Endothelial cell of umbilical vein (primary cell): ENCODE data around the gene ESF1. TPM values are rescaled to one million over a fixed set of nuclear protein-coding genes. Genes with fewer than 3 reads are reported as not detected.

Experiments
- BruUV-seq: library from RNA; stranded (reverse); fragments of 400-500 nt; replicated peaks from 2 replicates; lab custom pipeline; 2021; lab: Mats Ljungman, UMichigan
- CTCF ChIA-PET: fragments of 300-600, 350-600 bp; sonication (Branson Sonifier 250); formaldehyde crosslinking; loops from one replicate; lab custom pipeline; 2021; ENCODE audit warnings: antibody characterized with exemption, inconsistent platforms; lab: Charles Lee
- POLR2A ChIA-PET: fragments of 300-600, 350-600 bp; sonication (Branson Sonifier 250); formaldehyde crosslinking; loops from one replicate; lab custom pipeline; 2021; ENCODE audit warnings: antibody characterized with exemption, inconsistent platforms; lab: Charles Lee
- DNase-seq: peaks from one replicate; pipeline ENCODE4 v3.0.0-alpha.2; 2011; ENCODE audit warnings: low read depth, low spot score
- FAIRE-seq: peaks from 2 replicates; lab custom pipeline; 2011; peaks lifted over from hg19 to GRCh38; lab: Jason Lieb, UNC
- H2AFZ ChIP-seq: 2 replicates; pipeline ENCODE4 v1.6.0; 2012; ENCODE audit warnings: low read depth, low read length, control low read depth, inconsistent platforms
- H3K27ac ChIP-seq: 2 replicates; pipeline ENCODE4 v1.5.1; 2011; ENCODE audit warnings: low read depth, mild to moderate bottlenecking, control low read depth, low read length, moderate library complexity; ENCODE audit not compliant: insufficient read depth
- H3K27me3 ChIP-seq, 2 experiments: 2 replicates each; pipeline versions ENCODE4 v1.6.0 to v1.6.1; 2011; ENCODE audit warnings: low read length in 2 of 2, mixed read lengths in 1 of 2; ENCODE audit not compliant: control insufficient read depth in 2 of 2, insufficient read depth in 2 of 2
- H3K36me3 ChIP-seq, 2 experiments: 2 replicates in 1 of 2; 3 replicates in 1 of 2; pipeline ENCODE4 v1.5.1; 2011; ENCODE audit warnings: low read length in 2 of 2, mild to moderate bottlenecking in 1 of 2, moderate library complexity in 1 of 2; ENCODE audit not compliant: control insufficient read depth in 2 of 2, insufficient read depth in 2 of 2; ENCODE audit errors: extremely low read depth in 1 of 2
- H3K4me1 ChIP-seq: 3 replicates; pipeline ENCODE4 v1.5.1; 2011; ENCODE audit warnings: mild to moderate bottlenecking, low read length; ENCODE audit not compliant: control insufficient read depth, insufficient read depth; ENCODE audit errors: extremely low read depth
- H3K4me2 ChIP-seq: 2 replicates; pipeline ENCODE4 v1.6.1; 2011; ENCODE audit warnings: low read length, control low read depth, mixed read lengths; ENCODE audit not compliant: insufficient read depth
- H3K4me3 ChIP-seq, 3 experiments: fragments of 200-600 bp in 1 of 3; sonication (generic), shearing (Covaris generic) in 1 of 3; replicated peaks in 1 of 3; 2 replicates each; pipeline ENCODE4 v1.5.1; 2011 to 2016; ENCODE audit warnings: control low read depth in 3 of 3, low read length in 3 of 3, mild to moderate bottlenecking in 2 of 3, inconsistent platforms in 1 of 3, low read depth in 1 of 3, moderate library complexity in 1 of 3; ENCODE audit not compliant: insufficient read depth in 1 of 3
- H3K79me2 ChIP-seq: 2 replicates; pipeline ENCODE4 v1.6.0; 2012; ENCODE audit warnings: low read length, inconsistent platforms; ENCODE audit not compliant: control insufficient read depth, insufficient read depth
- H3K9ac ChIP-seq: replicated peaks from 2 replicates; pipeline ENCODE3; 2011; ENCODE audit warnings: low read length, control low read depth; ENCODE audit not compliant: insufficient read depth; ENCODE audit errors: extremely low read depth
- H3K9me1 ChIP-seq: replicated peaks from 3 replicates; pipeline ENCODE4 v1.6.0; 2011; ENCODE audit warnings: mild to moderate bottlenecking, low read length; ENCODE audit not compliant: control insufficient read depth, insufficient read depth; ENCODE audit errors: extremely low read depth
- H3K9me3 ChIP-seq: replicated peaks from 2 replicates; pipeline ENCODE4 v1.5.1; 2012; ENCODE audit warnings: low read length, inconsistent platforms; ENCODE audit not compliant: control insufficient read depth, insufficient read depth
- H4K20me1 ChIP-seq: replicated peaks from 2 replicates; pipeline ENCODE3; 2011; ENCODE audit warnings: mild to moderate bottlenecking, low read length; ENCODE audit not compliant: control insufficient read depth, insufficient read depth; ENCODE audit errors: extremely low read depth
- EZH2 ChIP-seq: IDR thresholded peaks from 2 replicates; pipeline ENCODE4 v1.6.1; 2012; ENCODE audit warnings: borderline replicate concordance, low read depth, mild to moderate bottlenecking, moderate library complexity, low read length, inconsistent platforms; ENCODE audit not compliant: severe bottlenecking
- FOS ChIP-seq: IDR thresholded peaks from 2 replicates; pipeline ENCODE4 v1.6.1; 2011; ENCODE audit warnings: mild to moderate bottlenecking, low read length, moderate library complexity, borderline replicate concordance; ENCODE audit not compliant: insufficient read depth
- GATA2 ChIP-seq: IDR thresholded peaks from 2 replicates; pipeline ENCODE4 v1.7.0; 2011; ENCODE audit warnings: low read depth, mild to moderate bottlenecking, moderate library complexity, mixed read lengths, low read length; ENCODE audit not compliant: insufficient read length, insufficient read depth
- JUN ChIP-seq: IDR thresholded peaks from 2 replicates; pipeline ENCODE4 v1.6.1; 2011; ENCODE audit warnings: borderline replicate concordance, low read depth; ENCODE audit not compliant: insufficient read length, insufficient read depth
- MYC ChIP-seq: IDR thresholded peaks from one replicate; pipeline ENCODE4 v1.6.1; 2011; ENCODE audit warnings: mild to moderate bottlenecking, low read depth, low read length
- POLR2A ChIP-seq: IDR thresholded peaks from 2 replicates; pipeline ENCODE4 v1.6.1; 2012; ENCODE audit warnings: low read depth, mild to moderate bottlenecking, control low read depth, low read length
- POLR2AphosphoS5 ChIP-seq: IDR thresholded peaks from 2 replicates; pipeline ENCODE4 v1.6.1; 2012; ENCODE audit warnings: low read depth, mild to moderate bottlenecking, control low read depth, low read length, moderate library complexity; ENCODE audit not compliant: insufficient read depth
- dilution Hi-C: fragments of 300-500 bp; cut with MboI; formaldehyde crosslinking; loops from one replicate; pipeline ENCODE4 v1.15.0; 2019; ENCODE audit warnings: low sequenced_read_pairs; ENCODE audit not compliant: extremely low pct_ligation_motif_present
- intact Hi-C: fragments of 100-400 bp; cut with micrococcal nuclease; formaldehyde crosslinking; loops from one replicate; pipeline ENCODE4 v1.10.0; 2022
- polyA plus RNA-seq, 4 experiments: library from polyadenylated mRNA; depleted of rRNA in 3 of 4; stranded (reverse) in 3 of 4; unstranded in 1 of 4; fragments of >200 nt; gene quantifications; 2 replicates each; pipeline versions ENCODE4 v1.2.1 to v1.2.3, GENCODE V29; 2011 to 2012; ENCODE audit warnings: missing spikeins in 1 of 4
- total RNA-seq: library from RNA; stranded (reverse); gene quantifications from 2 replicates; pipeline ENCODE4 v1.2.3, GENCODE V29; 2021
- TF ChIP-seq, protein P1 (sequence below): IDR thresholded peaks from 2 replicates; pipeline ENCODE4 v1.6.1; 2011; ENCODE audit not compliant: insufficient read depth, insufficient read length
- TF ChIP-seq, protein P2 (sequence below), 2 donors: IDR thresholded peaks; 1 replicate in 1 of 2; 2 replicates in 1 of 2; pipeline ENCODE4 v1.5.1; 2011; ENCODE audit warnings: low read length in 2 of 2, mild to moderate bottlenecking in 2 of 2, moderate library complexity in 2 of 2, control low read depth in 1 of 2, inconsistent platforms in 1 of 2, low read depth in 1 of 2; ENCODE audit not compliant: insufficient read depth in 1 of 2; ENCODE audit errors: extremely low read depth in 1 of 2

ESF1 gene
- total and polyA plus RNA-seq, 2 donors (not counting 3 experiments of a cell fraction or from before 2014, with no cell fraction given) = 0.72 to 15.5 TPM

GRCh38 chr20:13753436-13754036 lies 31.2 kb downstream of the ESF1 start:
- no peaks in the 10 kb centered on the region for H4K20me1 ChIP-seq
- no peak overlapping the region for H3K4me2 ChIP-seq
- H3K79me2 ChIP-seq = no peaks in the 10 kb centered on the region
- dilution Hi-C loops (no loop called here), intact Hi-C loops (no loop called here)
- no peak overlapping the region for H3K27ac ChIP-seq
- ChIA-PET POLR2A (no interaction called here), CTCF (interaction anchor here (1.9 kb wide), 1 partner anchor 19 kb away, joined by 7 read pairs; no protein-coding TSS in a partner anchor)
- DNase-seq (no peak), FAIRE-seq (no peak)
- no TSS peak for BruUV-seq
- H3K9me1 ChIP-seq = no peaks in the 10 kb centered on the region
- H3K4me1 ChIP-seq = no peaks in the 10 kb centered on the region
- H3K27me3 ChIP-seq = no peaks in the 10 kb centered on the region
- no peaks in the 10 kb centered on the region for H3K9me3 ChIP-seq
- no peak overlapping the region for H3K4me3 ChIP-seq
- no peak overlapping the region for H2AFZ ChIP-seq
- TF ChIP-seq, protein P1, sequence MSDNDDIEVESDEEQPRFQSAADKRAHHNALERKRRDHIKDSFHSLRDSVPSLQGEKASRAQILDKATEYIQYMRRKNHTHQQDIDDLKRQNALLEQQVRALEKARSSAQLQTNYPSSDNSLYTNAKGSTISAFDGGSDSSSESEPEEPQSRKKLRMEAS = no peak
- TF ChIP-seq POLR2AphosphoS5 (no peak), MYC (no peak), POLR2A (no peak), EZH2 (no peak), JUN (no peak), GATA2 (no peak), FOS (no peak)
- TF ChIP-seq, protein P2, sequence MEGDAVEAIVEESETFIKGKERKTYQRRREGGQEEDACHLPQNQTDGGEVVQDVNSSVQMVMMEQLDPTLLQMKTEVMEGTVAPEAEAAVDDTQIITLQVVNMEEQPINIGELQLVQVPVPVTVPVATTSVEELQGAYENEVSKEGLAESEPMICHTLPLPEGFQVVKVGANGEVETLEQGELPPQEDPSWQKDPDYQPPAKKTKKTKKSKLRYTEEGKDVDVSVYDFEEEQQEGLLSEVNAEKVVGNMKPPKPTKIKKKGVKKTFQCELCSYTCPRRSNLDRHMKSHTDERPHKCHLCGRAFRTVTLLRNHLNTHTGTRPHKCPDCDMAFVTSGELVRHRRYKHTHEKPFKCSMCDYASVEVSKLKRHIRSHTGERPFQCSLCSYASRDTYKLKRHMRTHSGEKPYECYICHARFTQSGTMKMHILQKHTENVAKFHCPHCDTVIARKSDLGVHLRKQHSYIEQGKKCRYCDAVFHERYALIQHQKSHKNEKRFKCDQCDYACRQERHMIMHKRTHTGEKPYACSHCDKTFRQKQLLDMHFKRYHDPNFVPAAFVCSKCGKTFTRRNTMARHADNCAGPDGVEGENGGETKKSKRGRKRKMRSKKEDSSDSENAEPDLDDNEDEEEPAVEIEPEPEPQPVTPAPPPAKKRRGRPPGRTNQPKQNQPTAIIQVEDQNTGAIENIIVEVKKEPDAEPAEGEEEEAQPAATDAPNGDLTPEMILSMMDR (IDR thresholded peaks at IDR 0.05; ENCODE audit: extremely low read depth in 1 of 2, insufficient read depth in 1 of 2, low read depth in 1 of 2, low read length in 2 of 2) = no peak
- H3K9ac ChIP-seq = no peak overlapping the region
- peaks cover 2 to 6% of the 10 kb centered on the region in 2 experiments for H3K36me3 ChIP-seq
